ENCODE results near the gene PTGES3. TPM values are rescaled to one million over a fixed set of nuclear protein-coding genes. Genes with fewer than 3 reads are reported as not detected.
A peak's percentile ranks its signal among the peaks of the same experiment; 100 is the strongest.
"Not testable (repeated sequence)": the region's sequence is repeated elsewhere in the genome, so short reads cannot be mapped to it uniquely, and the experiment has no call there.

Gene PTGES3, protein sequence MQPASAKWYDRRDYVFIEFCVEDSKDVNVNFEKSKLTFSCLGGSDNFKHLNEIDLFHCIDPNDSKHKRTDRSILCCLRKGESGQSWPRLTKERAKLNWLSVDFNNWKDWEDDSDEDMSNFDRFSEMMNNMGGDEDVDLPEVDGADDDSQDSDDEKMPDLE
- total RNA-seq (2021) (227 and 322 TPM in 2 replicates), Bru-seq, nascent RNA (percentile 98 among the genes with signal in this experiment), BruChase-seq, experiment 1, labeled RNA remaining after a 2-hour chase (percentile 98 among the genes with signal in this experiment), BruChase-seq, experiment 2, labeled RNA remaining after a 6-hour chase (percentile 98 among the genes with signal in this experiment)
- long read RNA-seq, transcript PTGES3-202 (7 exons, 1,547 nt) = minor isoform, 22 of 691 reads
- long read RNA-seq, transcript PTGES3-201 (8 exons, 1,920 nt) = major isoform, 595 of 691 reads
- long read RNA-seq, transcript PTGES3-204 (7 exons, 1,017 nt) = minor isoform, 7 of 691 reads
- long read RNA-seq, partial matches to known transcripts = 10 of 691 reads
- long read RNA-seq, other reads (novel, unspliced or antisense) = 57 of 691 reads

DNA sequence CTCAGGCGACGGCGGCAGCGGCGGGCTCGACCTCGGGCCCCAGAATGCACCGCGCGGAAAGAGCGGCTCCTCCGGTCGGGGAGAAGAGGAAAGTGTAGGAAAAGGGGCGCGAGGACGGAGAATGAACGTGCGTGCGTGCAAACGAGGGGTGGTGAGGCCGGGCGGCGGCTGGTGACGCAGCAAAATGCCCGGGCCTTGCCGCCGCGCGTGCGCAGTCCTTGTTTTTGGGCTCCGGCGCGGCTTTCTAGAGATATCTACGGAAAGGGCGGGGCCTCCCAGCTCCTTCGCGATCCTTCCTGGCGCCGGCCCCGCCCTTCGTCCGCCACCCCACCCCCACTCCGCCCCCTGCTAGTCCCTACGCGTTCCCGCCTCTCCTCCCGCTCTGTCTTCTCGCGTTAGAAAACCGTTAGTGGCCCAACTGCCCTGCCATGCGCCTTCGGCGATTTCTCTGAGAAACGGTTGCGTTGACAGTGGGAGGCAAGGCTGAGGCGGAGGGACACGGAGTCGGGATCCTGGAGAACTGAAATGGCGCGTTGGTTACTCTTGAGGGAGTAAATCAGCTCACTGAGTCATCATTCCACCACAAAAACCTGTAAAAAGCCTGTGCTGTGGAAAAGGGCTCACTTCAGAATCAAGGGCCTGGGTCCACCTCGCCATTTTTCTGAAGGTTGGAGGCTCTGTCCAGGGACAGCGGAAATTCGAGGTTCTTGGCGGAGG is at the start of gene PTGES3:
PTGES3 (minus strand) TSS at position 156 of the 717 bp plus-strand sequence. CDS start 285 bp downstream, outside the sequence.
- H3K9me3 ChIP-seq (ENCODE audit: insufficient read depth, low read depth) = no peaks in the 10 kb centered on the region
- no TSS peak for BruUV-seq (replicated peaks)
- peaks cover 39% of the 10 kb centered on the region for H4K20me1 ChIP-seq (ENCODE audit: insufficient read depth)
- no peak for TF ChIP-seq EZH2 (IDR thresholded peaks at IDR 0.05; ENCODE audit: low read depth)
- TF ChIP-seq, protein P1, sequence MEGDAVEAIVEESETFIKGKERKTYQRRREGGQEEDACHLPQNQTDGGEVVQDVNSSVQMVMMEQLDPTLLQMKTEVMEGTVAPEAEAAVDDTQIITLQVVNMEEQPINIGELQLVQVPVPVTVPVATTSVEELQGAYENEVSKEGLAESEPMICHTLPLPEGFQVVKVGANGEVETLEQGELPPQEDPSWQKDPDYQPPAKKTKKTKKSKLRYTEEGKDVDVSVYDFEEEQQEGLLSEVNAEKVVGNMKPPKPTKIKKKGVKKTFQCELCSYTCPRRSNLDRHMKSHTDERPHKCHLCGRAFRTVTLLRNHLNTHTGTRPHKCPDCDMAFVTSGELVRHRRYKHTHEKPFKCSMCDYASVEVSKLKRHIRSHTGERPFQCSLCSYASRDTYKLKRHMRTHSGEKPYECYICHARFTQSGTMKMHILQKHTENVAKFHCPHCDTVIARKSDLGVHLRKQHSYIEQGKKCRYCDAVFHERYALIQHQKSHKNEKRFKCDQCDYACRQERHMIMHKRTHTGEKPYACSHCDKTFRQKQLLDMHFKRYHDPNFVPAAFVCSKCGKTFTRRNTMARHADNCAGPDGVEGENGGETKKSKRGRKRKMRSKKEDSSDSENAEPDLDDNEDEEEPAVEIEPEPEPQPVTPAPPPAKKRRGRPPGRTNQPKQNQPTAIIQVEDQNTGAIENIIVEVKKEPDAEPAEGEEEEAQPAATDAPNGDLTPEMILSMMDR (conservative IDR thresholded peaks at IDR 0.05) = no peak
- intact Hi-C loops (cut with micrococcal nuclease; ENCODE audit: unreplicated experiment) = loop anchor here (1.0 to 2.0 kb wide), 5 partner anchors 37 to 400 kb away; partner anchors contain the start of genes NACA and PRIM1
- H3K4me3 ChIP-seq = peak within 1 kb of the TSS; percentile 97
- peak within 1 kb of the TSS; percentile 79 for H2AFZ ChIP-seq
- H3K9me2 ChIP-seq (ENCODE audit: insufficient read depth) = no peaks in the 10 kb centered on the region
- H3K27me3 ChIP-seq (ENCODE audit: insufficient read depth, low read depth) = no peaks in the 10 kb centered on the region
- H3K4me2 ChIP-seq = peak within 1 kb of the TSS; percentile 96
- POLR2A ChIA-PET (ENCODE audit: unreplicated experiment) = interaction anchor here (0.6 to 2.0 kb wide), 12 partner anchors 33 to 542 kb away, joined by 3 to 27 read pairs (median 4); partner anchors contain the start of genes NACA and STAT2
- H3K27ac ChIP-seq = peak within 1 kb of the TSS; percentile 94
- CTCF ChIA-PET = interaction anchor here (0.7 to 1.6 kb wide), 2 partner anchors 51 to 87 kb away, joined by 3 to 7 read pairs; no protein-coding TSS in a partner anchor
- H3K36me3 ChIP-seq (ENCODE audit: low read depth) = peaks cover 18% of the 10 kb centered on the region; the same call in 1 of the 2 replicates
- DNase-seq = peak; percentile 92 to 97
- H3K79me2 ChIP-seq (ENCODE audit: low read depth) = peaks cover 47% of the 10 kb centered on the region
- H3K4me1 ChIP-seq (replicated peaks; ENCODE audit: insufficient read depth) = peaks cover 15% of the 10 kb centered on the region
- H3F3A ChIP-seq (ENCODE audit: insufficient read depth, low read depth) = peaks cover 39% of the 10 kb centered on the region

DNA sequence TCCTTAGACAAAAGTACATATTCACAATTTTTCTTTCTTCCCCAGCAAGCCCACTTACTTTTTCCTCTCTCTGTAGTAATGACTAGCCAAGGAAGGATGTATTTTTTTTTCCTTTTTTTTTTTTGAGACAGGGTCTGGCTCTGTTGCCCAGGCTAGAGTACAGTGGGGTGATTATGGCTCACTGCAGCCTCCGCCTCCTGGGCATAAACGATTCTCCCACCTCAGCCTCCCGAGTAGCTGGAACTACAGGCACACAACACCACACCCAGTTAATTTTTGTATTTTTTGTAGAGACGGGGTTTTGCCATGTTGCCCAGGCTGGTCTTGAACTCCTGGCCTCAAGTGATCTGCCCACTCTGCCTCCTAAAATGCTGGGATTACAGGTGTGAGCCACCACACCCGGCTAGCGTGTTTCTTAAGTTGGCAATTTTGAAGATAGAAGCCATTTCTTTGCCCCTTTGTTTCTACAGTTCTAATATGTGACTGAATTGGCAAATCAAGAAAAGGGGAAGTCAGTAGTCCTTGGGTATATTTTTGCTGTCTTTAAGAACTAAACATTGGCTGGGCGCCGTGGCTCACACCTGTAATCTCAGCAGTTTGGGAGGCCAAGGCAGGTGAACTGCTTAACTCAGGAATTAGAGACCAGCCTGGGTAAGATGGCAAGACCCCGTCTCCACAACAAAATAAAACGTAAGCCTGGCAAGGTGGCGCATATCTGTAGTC is 40.2 kb upstream of the PTGES3 start:
- Histone ChIP-seq H3K36me3 (ENCODE audit: low read depth) (peaks cover 15% of the 10 kb centered on the region), H4K20me1 (ENCODE audit: insufficient read depth) (peaks cover 9% of the 10 kb centered on the region), H3K9me3 (ENCODE audit: insufficient read depth, low read depth) (no peaks in the 10 kb centered on the region), H3K4me2 (no peak overlapping the region), H3K4me1 (replicated peaks; ENCODE audit: insufficient read depth) (peaks cover 10% of the 10 kb centered on the region), H3K9me2 (ENCODE audit: insufficient read depth) (no peaks in the 10 kb centered on the region), H2AFZ (no peak overlapping the region), H3K4me3 (no peak overlapping the region), H3F3A (ENCODE audit: insufficient read depth, low read depth) (peaks cover 33% of the 10 kb centered on the region), H3K27me3 (ENCODE audit: insufficient read depth, low read depth) (no peaks in the 10 kb centered on the region), H3K27ac (no peak overlapping the region), H3K79me2 (ENCODE audit: low read depth) (peaks cover 19% of the 10 kb centered on the region)
- TF ChIP-seq, protein P1 (conservative IDR thresholded peaks at IDR 0.05) = no peak
- no peak for TF ChIP-seq EZH2 (IDR thresholded peaks at IDR 0.05; ENCODE audit: low read depth)
- no TSS peak for BruUV-seq (replicated peaks)
- ChIA-PET POLR2A (ENCODE audit: unreplicated experiment) (no interaction called here), CTCF (no interaction called here)
- intact Hi-C loops (cut with micrococcal nuclease; ENCODE audit: unreplicated experiment) = loop anchor here (10.0 kb wide), 1 partner anchor 63 kb away; no protein-coding TSS in a partner anchor
- no peak for DNase-seq

DNA sequence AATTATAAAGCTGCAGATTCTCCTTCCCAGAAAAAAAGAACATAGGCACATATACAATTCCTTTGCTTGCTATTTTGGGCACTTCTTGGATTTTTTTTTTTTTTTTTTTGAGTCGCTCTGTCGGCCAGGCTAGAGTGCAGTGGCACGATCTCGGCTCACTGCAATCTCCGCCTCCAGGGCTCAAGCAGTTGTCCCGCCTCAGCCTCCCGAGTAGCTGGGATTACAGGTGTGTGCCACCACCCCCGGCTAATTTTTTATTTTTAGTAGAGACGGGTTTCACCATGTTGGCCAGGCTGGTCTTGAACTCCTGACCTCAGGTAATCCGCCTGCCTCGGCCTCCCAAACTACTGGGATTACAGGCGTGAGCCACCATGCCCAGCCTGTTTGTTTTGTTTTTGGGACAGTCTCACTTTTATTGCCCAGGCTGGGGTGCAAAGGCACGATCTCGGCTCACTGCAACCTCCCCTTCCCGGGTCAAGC is 38.2 kb upstream of the PTGES3 start:
- H3K27ac ChIP-seq = peak overlapping the region; percentile 94
- POLR2A ChIA-PET (ENCODE audit: unreplicated experiment) = interaction anchor here (0.5 to 0.6 kb wide), 3 partner anchors 23 to 153 kb away, joined by 3 to 12 read pairs (median 8); no protein-coding TSS in a partner anchor
- CTCF ChIA-PET = interaction anchor here (0.6 to 1.0 kb wide), 4 partner anchors 75 to 386 kb away, joined by 4 to 8 read pairs (median 5); no protein-coding TSS in a partner anchor

More for the DNA sequence above, 38.2 kb upstream of the PTGES3 start:
- Histone ChIP-seq H3K36me3 (ENCODE audit: low read depth) (peaks cover 30% of the 10 kb centered on the region), H3K4me2 (peak overlapping the region; percentile 98), H3F3A (ENCODE audit: insufficient read depth, low read depth) (peaks cover 49% of the 10 kb centered on the region), H4K20me1 (ENCODE audit: insufficient read depth) (peaks cover 27% of the 10 kb centered on the region), H2AFZ (peak overlapping the region; percentile 84; the same call in 1 of the 2 replicates), H3K79me2 (ENCODE audit: low read depth) (peaks cover 37% of the 10 kb centered on the region), H3K4me1 (replicated peaks; ENCODE audit: insufficient read depth) (peaks cover 28% of the 10 kb centered on the region), H3K4me3 (peak overlapping the region; percentile 99; the same call in 1 of the 2 replicates)
- not testable (repeated sequence) for DNase-seq; H3K9me2 ChIP-seq (ENCODE audit: insufficient read depth); H3K9me3 ChIP-seq (ENCODE audit: insufficient read depth, low read depth); H3K27me3 ChIP-seq (ENCODE audit: insufficient read depth, low read depth); BruUV-seq (replicated peaks)
- intact Hi-C loops (cut with micrococcal nuclease; ENCODE audit: unreplicated experiment) = loop anchor here (10.0 kb wide), 1 partner anchor 61 kb away; no protein-coding TSS in a partner anchor
